Stimulated activated CD4-positive, alpha-beta T cell treated with anti-CD3 and anti-CD28 coated beads, Interleukin-1b, Interleukin-23, amount 100 ng/mL, for 4 hours (primary cell): ENCODE measurements around the gene FGF19.

Experiments
- DNase-seq, 2 donors: peaks; one replicate each; pipeline ENCODE4 v3.0.0-alpha.2; 2020; ENCODE audit warnings: low read depth in 2 of 2

Gene FGF19, protein sequence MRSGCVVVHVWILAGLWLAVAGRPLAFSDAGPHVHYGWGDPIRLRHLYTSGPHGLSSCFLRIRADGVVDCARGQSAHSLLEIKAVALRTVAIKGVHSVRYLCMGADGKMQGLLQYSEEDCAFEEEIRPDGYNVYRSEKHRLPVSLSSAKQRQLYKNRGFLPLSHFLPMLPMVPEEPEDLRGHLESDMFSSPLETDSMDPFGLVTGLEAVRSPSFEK

GRCh38 chr11:69703768-69704507 is at the start of gene FGF19:
TSS of gene FGF19 (minus strand) at chr11:69704022. CDS start at chr11:69703876, 146 bp downstream.
- no peak for DNase-seq

DNA sequence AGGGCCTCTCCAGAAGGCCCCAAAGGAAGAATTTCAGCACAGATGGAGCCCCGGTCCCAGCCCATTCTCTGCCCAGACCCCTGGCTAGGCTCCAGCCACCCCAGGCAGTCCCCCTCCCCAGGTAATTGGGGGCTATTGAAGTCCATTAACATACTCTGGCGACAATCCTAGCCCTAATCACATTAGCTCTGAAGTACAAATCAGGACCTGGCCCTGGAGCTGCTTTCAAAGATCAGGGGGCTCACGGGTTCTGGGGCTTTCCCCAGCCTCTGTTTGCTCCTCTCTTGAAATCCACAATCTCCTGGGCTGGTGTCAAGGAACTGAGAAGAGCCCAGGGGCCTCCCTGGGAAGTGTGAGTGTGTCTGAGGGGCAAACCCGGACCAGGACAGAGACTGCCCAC is 49.1 kb upstream of the FGF19 start:
- DNase-seq: no peak

DNA sequence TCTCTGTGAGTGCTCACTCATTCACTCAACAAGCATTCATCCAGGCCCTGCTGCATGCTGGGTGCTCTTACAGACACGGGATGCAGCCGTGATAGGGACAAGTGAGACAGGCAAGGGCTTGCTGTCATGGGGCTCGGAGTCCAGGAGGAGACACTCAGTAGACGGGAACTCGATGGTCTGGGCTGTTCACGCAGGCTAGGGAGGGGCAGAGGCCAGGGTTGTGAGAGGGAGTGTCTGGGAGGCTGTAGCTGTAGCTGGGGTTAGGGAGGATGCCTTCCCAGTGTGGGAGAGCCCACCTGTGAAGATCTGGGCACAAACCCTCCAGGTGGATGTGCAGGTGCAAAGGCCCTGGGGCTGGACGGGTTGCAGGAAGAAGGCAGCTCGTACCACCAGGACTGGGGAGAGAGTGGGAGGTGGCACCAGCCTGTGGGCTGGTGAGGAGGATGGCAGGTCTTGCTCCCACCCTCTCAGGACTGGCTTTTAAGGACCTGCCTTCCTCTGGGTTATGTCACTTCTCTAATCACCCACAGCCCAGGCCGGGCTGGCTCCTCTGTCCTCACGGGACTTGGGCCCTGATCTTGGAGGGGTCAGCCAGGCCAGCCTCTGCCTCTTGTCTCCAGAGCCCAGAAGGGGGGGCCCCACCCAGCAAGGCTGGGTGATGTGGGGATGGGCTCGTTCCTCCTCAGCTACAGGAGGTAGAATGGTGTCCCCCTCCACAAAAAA is 47.2 kb upstream of the FGF19 start:
- DNase-seq: no peak

GRCh38 chr11:69750108-69750850 is 46.5 kb upstream of the FGF19 start:
- DNase-seq: no peak

GRCh38 chr11:69748637-69749036 is 44.8 kb upstream of the FGF19 start:
- no peak for DNase-seq

GRCh38 chr11:69746752-69747742 is 43.2 kb upstream of the FGF19 start:
- no peak for DNase-seq

DNA sequence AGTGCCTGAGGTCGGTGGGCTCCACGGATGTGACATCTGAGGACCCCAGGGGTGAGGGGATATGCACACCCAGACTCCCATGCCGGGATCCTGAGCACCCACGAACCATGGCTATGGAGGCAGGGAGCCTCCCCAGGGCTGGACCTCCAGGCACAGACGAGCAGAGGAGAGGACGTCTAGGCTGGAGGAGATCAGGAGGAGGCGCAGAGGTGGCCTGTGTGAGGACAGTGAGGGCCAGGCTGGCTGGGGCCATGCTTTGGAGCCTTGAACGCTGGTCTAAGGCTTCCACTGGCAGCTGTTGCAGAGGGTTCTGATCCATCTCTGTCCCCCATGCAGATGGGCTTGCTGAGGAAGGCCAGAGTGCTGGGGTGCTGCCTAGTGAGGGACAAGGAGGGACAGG is 42.3 kb upstream of the FGF19 start:
- no peak for DNase-seq

DNA sequence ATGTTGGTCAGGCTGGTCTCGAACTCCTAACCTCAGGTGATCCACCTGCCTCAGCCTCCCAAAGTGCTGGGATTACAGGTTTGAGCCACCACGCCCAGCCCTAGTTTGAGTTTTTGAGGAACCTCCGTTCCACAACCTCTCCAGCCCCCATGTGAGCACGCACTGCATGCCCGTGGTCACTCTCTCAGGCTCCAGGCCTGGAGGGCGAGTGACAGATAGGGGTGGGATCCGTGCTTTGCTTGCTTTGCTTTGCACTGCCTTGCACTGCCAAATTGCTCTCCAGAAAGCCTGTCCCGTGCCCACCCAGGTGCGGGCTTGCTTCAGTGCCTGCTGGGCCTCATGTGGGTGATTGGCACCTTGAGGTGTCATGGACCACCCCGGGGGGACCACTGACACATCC is 41.4 kb upstream of the FGF19 start:
- DNase-seq: no peak

- no peak for DNase-seq
Measured at GRCh38 chr11:69744435-69744834, 40.6 kb upstream of the FGF19 start.

DNA sequence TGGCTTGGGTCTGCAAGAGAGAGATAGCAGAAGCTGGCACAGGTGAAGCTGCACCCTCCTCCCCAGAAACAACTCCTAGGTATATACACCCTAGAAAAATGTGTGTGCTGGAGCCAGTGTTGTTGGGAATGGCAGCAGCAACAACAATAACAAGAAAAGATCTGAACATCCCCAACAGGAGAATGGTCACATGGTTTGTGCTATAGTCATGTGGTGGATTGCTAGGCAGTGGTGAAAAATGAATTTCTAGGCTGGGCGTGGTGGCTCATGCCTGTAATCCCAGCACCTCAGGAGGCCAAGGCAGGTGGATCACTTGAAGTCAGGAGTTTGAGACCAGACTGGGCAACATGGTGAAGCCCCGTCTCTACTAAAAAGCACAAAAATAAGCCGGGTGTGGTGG is 31.0 kb upstream of the FGF19 start:
- DNase-seq: no peak

- no peak for DNase-seq
Measured at GRCh38 chr11:69734367-69734766, 30.5 kb upstream of the FGF19 start.

GRCh38 chr11:69732910-69733309 is 29.1 kb upstream of the FGF19 start:
- DNase-seq: no peak

GRCh38 chr11:69731110-69731509 is 27.3 kb upstream of the FGF19 start:
- DNase-seq: no peak

DNA sequence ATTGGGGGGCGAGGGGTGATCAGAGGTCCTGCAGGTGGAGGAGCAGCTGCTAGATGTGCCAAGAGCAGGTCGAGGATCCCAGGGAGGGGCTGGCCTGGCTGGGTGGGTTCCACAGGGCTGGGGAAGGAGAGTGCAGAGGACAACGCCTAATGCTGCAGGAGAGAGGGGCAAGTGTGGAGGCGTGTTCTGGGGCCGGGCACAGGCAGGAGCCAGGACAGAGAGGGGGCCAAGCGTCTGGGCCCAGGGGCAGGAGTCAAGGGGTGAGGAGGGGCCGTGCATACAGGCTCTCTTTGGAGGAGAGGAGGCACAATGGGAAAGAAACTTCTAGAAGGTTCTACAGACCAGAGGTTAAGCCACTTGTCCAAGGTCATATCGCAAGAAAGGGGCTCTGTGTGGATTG is 26.7 kb upstream of the FGF19 start:
- DNase-seq: no peak

- DNase-seq: no peak
Measured at GRCh38 chr11:69729252-69729651, 25.4 kb upstream of the FGF19 start.

GRCh38 chr11:69727266-69727665 is 23.4 kb upstream of the FGF19 start:
- no peak for DNase-seq

GRCh38 chr11:69726481-69726880 is 22.7 kb upstream of the FGF19 start:
- DNase-seq: no peak

DNA sequence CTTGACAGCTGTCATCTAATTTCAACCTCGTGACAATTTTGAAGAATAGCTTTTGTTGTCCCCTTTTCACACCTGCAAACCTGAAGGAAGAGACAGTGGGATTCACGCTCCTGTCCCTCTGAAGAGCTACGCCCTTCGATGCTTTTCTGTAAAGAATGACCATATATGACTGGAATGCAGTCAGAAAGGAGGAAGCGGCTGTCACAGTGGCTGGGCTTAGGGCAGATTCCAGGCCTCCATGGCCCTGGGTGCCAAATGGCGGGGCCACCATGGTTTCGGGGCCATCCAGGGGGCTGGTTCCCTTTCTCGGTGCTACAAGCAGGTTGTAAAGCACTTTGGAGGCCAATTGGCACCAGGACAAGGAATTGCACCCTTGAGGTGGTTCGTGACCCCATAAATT is 22.2 kb upstream of the FGF19 start:
- DNase-seq: no peak

GRCh38 chr11:69721745-69722144 is 17.9 kb upstream of the FGF19 start:
- no peak for DNase-seq

- DNase-seq: no peak
Measured at GRCh38 chr11:69721106-69721505, 17.3 kb upstream of the FGF19 start.

- no peak for DNase-seq
Measured at GRCh38 chr11:69718912-69719311, 15.1 kb upstream of the FGF19 start.
